ENCODE measurements around the gene MAN2A1. TPM values are rescaled to one million over a fixed set of nuclear protein-coding genes. Genes with fewer than 3 reads are reported as not detected.

MAN2A1 gene
- total RNA-seq, 1 experiment from 2014 or later = 78.0 TPM

DNA sequence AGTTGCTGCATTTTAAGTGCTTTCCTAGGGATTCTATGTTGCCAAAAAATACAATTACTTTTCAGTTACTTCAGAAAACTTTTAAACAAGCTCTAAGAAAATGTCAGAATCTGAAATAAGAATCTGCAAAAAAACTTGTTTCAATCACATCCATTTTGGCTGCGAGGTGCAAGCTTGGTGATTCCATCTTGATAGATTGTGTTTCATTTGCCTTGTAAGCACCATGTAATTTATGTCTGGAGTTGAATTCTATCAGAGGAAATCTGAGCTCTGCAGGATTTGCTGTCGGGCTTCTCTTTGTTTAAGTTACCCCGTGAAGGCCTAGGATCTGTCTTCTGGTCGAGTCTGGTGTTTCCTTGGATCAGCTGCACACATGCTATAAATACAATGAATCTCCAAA is 40.4 kb upstream of the MAN2A1 start:
- no peak for DNase-seq
- TF ChIP-seq, protein P1, sequence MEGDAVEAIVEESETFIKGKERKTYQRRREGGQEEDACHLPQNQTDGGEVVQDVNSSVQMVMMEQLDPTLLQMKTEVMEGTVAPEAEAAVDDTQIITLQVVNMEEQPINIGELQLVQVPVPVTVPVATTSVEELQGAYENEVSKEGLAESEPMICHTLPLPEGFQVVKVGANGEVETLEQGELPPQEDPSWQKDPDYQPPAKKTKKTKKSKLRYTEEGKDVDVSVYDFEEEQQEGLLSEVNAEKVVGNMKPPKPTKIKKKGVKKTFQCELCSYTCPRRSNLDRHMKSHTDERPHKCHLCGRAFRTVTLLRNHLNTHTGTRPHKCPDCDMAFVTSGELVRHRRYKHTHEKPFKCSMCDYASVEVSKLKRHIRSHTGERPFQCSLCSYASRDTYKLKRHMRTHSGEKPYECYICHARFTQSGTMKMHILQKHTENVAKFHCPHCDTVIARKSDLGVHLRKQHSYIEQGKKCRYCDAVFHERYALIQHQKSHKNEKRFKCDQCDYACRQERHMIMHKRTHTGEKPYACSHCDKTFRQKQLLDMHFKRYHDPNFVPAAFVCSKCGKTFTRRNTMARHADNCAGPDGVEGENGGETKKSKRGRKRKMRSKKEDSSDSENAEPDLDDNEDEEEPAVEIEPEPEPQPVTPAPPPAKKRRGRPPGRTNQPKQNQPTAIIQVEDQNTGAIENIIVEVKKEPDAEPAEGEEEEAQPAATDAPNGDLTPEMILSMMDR (conservative IDR thresholded peaks at IDR 0.05) = no peak
- Histone ChIP-seq H2AFZ (ENCODE audit: low read length) (no peak overlapping the region), H3K4ac (ENCODE audit: low read depth, low read length) (no peak overlapping the region), H2AK5ac (ENCODE audit: insufficient read length, low read length) (no peak overlapping the region), H3K9ac (ENCODE audit: extremely low read depth, insufficient read length, low read length) (no peak overlapping the region), H3K9me3 (ENCODE audit: control insufficient read depth, low read depth, low read length) (no peaks in the 10 kb centered on the region), H2BK20ac (ENCODE audit: low read depth, low read length, poor library complexity, severe bottlenecking) (no peak overlapping the region), H3K79me1 (ENCODE audit: insufficient read depth, low read depth, low read length, poor library complexity, severe bottlenecking) (no peaks in the 10 kb centered on the region), H3T11ph (ENCODE audit: low read length) (no peak overlapping the region), H3K23me2 (ENCODE audit: insufficient read length, low read depth, low read length, poor library complexity, severe bottlenecking) (no peaks in the 10 kb centered on the region), H3K27me3 (ENCODE audit: insufficient read depth, low read length) (no peaks in the 10 kb centered on the region), H3K18ac (ENCODE audit: insufficient read length, low read depth, low read length) (no peak overlapping the region), H2BK15ac (ENCODE audit: low read depth, low read length) (no peak overlapping the region), H4K20me1 (ENCODE audit: control insufficient read depth, insufficient read depth, insufficient read length) (no peaks in the 10 kb centered on the region), H3K14ac (ENCODE audit: insufficient read depth, low read length) (no peak overlapping the region), H4K8ac (replicated peaks; ENCODE audit: insufficient read length, low read depth, low read length) (no peak overlapping the region), H4K91ac (ENCODE audit: insufficient read length, low read depth, low read length) (no peak overlapping the region), H3K27ac (ENCODE audit: insufficient read length, low read depth, low read length) (no peak overlapping the region), H3K4me2 (ENCODE audit: insufficient read depth, insufficient read length, low read length) (no peak overlapping the region), H2BK5ac (ENCODE audit: insufficient read length, low read length) (no peak overlapping the region), H3K79me2 (ENCODE audit: insufficient read depth, low read length) (no peaks in the 10 kb centered on the region), H3K23ac (ENCODE audit: insufficient read length, low read depth, low read length) (no peak overlapping the region), H3K4me1 (ENCODE audit: insufficient read depth, low read length) (peaks cover 8% of the 10 kb centered on the region), H2BK12ac (ENCODE audit: insufficient read length, low read depth, low read length) (no peak overlapping the region), H4K5ac (ENCODE audit: insufficient read length, low read depth, low read length) (no peak overlapping the region), H3K56ac (ENCODE audit: insufficient read length, low read depth, low read length) (no peak overlapping the region), H2BK120ac (ENCODE audit: low read depth, low read length, poor library complexity, severe bottlenecking) (no peak overlapping the region)
- Mint-ChIP-seq H3K9me3 (no peaks in the 10 kb centered on the region), H3K27ac (no peak overlapping the region), H3K36me3 (ENCODE audit: insufficient read depth in 1 of 3, low read depth in 3 of 3) (no peaks in the 10 kb centered on the region), H3K4me3 (no peak overlapping the region), H3K27me3 (ENCODE audit: low read depth) (no peaks in the 10 kb centered on the region), H3K4me1 (peaks cover 13 to 18% of the 10 kb centered on the region in 2 experiments)
- no CpG with 5 or more reads among the region's 4 CpGs for WGBS (ENCODE audit: extremely low coverage, insufficient read length, low lambda C conversion rate)

Measured in H9 (cell line).